Breast epithelium (tissue), 3 donors: ENCODE results near the gene ATP2B3.

Experiments
- CTCF ChIP-seq, 3 donors: fragments of 450-650 bp; IDR thresholded peaks; one replicate each; pipeline ENCODE4 v1.5.1; 2016 to 2017; ENCODE audit warnings: antibody characterized with exemption in 3 of 3, mild to moderate bottlenecking in 3 of 3, moderate library complexity in 3 of 3
- POLR2A ChIP-seq: fragments of 450-650 bp; IDR thresholded peaks from one replicate; pipeline ENCODE4 v1.6.1; 2016; ENCODE audit warnings: antibody characterized with exemption, mild to moderate bottlenecking, moderate library complexity
- POLR2AphosphoS5 ChIP-seq, 3 donors: sonication (generic); formaldehyde crosslinking; IDR thresholded peaks; one replicate each; pipeline ENCODE4 v1.6.1; 2017; ENCODE audit warnings: antibody characterized with exemption in 3 of 3

GRCh38 chrX:153468008-153468580 lies 49.3 kb upstream of the ATP2B3 start:
- TF ChIP-seq POLR2A (no peak), CTCF (IDR thresholded peaks at IDR 0.05) (no peak), POLR2AphosphoS5 (IDR thresholded peaks at IDR 0.05) (no peak)
